ENCODE data around the gene SLX9.

GRCh38 chr21:44966135-44967081 is 26.6 kb downstream of the SLX9 start:
- TF ChIP-seq YY1 (IDR thresholded peaks at IDR 0.05; ENCODE audit: insufficient read depth, insufficient read length), result no peak
- TF ChIP-seq SUZ12 (IDR thresholded peaks at IDR 0.05; ENCODE audit: extremely low read depth, insufficient read depth, insufficient read length), result no peak

Measured in NT2/D1 (cell line).